GM19238 (cell line): ENCODE results near the gene KLHL5.
A peak's percentile ranks its signal among the peaks of the same experiment; 100 is the strongest.

ENCODE experiments used
- DNase-seq: peaks from one replicate; pipeline ENCODE4 v3.0.0; 2011; ENCODE audit warnings: low spot score; ENCODE audit not compliant: insufficient read length

The KLHL5 gene

DNA sequence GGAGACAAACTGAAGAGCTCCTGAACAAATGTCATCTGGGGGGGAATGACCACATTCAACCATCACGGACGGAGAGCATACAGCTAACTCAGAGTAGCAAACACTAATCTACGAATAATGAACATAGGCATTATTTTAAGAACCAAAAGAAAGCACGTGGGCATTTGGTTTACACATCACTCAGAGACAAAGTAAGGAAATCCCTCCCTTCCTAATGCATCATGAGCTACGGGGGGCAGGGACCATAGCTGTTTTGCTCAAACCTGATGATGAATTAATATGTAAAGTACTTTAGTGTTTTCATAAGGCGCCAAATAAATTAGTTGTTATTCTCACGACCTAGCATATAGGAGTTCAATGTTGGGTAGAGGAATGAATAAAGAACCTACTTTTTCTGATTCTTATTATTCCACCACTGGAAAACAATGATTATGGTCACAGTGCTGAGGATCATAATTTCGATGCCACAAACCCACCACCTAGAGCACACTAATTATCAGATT is 18.1 kb upstream of the KLHL5 start:
- DNase-seq: no peak

DNA sequence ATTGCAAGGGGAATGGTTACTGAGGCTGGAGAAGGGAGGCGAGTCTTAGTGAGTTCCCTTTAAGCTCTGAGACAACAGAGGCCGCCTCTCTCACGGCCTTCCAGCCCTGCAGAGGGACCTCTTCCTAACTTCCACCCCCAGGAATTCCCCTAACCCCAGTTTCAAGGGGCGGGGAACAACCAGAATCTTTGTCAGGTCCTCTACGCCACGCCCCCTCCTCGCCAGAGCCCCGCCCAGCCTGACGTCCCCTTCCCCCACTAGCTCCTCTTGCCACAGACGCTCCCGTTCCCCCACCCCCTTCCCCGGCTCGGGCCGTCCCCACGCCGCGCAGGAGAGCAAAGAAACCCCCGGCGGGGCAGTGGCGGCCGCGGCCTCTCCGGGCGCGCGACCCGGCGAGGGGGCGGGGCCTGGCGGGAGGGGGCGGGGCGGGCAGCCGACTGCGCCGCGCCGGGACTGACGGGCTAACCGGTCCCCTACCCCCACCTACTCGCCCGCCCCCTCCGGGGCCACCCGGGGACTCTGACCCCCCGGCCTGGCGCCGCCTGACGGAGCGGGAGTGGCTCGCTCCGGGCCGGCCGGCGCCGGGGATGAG is 17.6 kb upstream of the KLHL5 start:
- peak; percentile 79 for DNase-seq

DNA sequence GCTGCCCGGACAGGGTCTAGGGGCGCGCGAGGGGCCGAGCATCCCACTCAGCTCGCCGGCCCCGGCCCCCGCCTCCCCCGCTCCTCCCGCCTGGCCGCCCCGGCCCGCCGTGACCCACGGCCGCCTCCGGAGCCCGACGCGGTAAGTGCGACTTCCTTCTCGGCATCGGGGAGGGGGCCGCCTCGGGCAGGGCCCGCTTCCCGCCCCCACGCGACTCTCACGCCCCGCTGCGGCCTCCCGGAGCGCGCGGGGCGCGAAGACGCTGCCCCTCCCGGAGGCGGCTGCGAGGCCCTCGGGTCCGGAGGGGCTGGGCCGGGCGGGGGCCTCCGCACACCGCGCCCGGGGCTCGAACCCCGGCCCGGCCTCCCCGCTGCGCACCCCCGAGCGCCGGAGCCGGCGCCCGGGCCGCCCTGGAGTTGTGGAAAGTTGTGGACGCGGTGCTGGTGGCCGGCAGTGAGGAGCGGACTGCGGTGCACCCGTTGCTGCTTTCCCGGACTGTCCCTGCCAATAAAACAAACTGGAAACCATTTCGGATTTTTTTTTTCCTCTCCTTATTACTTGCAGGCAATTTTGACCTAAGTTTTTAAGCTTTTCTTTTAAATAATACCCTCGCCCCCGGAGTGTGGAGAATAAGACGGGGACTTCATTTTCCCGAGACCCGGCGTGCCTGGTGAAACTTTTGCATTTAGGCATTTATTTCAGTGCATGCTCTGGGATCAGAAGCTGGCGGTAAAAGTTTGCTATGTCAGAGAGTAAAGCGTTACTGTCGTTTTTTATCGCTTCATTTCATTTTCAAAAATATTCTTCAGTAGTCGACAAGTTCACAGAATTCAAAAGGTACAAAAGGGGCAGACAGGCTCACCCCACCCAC is 16.8 kb upstream of the KLHL5 start:
- no peak for DNase-seq

DNA sequence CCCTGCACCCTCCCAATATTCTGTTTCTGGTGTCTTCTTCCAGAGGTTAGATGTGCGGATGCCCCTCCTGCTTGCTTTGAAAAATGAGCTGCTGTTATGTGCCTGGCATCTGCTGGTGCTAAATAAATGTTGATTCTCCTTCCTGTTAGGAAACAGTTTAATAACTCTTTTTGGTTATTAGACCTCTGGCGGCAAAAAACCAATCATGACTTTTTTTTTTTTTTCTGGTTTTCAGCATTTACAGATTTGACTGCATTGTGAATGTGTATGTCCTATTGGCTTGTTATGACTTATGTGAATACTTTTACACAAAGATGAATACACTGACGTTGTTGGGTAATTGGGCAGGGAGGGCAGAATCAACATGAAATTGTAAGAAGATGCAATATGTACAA is 16.2 kb upstream of the KLHL5 start:
- DNase-seq: no peak

DNA sequence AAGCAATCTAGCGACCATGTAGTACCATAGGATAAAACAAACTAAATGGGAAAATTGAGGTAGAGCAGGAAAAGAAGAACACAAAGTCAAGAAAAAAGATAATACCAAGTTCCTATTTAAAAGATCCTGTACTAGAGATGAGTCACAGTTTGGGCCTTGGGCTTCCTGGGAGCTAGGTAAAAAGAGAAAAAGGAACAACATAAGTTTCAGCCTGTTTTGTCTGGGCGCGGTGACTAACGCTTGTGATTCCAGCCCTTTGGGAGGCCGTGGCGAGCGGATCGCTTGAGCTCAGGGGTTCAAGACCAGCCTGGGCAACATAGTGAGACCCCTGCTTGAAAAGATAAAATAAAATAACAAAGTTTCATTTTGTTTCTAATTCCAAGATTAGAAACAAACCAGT is 15.8 kb upstream of the KLHL5 start:
- no peak for DNase-seq

DNA sequence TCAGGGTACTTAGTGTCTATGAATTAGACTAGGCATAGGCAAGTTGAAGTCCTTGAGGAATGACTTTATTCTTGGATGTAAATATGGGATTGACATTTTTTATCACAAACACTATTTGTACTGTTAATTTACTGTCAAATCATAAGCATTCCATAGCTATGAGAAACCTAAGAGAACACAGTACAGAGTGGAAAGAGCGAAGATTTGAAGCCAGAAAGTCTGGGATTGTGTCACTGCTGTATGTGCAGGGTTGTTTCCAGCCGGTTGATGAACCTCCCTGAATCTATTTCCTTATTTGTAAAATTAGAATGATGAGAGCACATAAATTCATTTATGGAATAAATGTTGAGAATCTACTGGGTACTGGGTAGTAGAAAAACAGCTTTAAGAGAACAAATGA is 14.4 kb upstream of the KLHL5 start:
- no peak for DNase-seq

DNA sequence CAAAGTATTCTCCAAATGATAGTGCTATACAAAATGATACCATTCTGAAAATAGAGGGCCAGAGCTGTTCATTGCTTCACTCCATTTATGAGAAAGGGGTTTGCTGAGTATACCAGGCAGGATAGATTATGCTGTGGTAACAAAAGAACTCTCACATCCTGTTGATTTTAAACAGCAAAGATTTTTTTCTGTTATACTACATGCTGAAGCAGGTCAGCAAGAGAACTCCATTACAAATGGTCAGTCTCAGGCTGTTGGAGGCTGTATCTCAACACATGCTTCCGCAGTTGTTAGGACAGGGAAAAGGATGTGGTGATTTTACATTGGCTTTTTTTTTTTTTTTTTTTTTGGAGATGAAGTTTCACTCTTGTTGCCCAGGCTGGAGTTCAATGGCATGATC is 13.7 kb upstream of the KLHL5 start:
- DNase-seq: no peak

DNA sequence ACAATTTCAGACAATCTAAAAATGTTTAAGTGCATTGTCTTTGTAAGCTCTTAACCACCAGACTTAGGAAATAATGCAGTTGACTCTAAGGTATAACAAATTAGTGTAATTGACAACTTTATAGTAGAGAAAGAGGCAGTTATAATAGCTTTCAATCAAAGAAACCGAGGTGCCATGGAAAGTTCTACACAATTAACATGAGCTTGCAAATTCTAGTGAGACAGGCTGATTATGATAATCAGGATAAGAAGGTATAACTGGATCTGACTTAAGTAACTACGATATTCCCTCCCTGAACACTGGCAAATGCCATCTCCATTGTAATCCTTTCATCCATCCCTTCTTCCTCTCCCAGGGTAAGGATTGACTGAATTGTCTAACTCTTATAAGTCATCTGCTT is 11.4 kb upstream of the KLHL5 start:
- no peak for DNase-seq

DNA sequence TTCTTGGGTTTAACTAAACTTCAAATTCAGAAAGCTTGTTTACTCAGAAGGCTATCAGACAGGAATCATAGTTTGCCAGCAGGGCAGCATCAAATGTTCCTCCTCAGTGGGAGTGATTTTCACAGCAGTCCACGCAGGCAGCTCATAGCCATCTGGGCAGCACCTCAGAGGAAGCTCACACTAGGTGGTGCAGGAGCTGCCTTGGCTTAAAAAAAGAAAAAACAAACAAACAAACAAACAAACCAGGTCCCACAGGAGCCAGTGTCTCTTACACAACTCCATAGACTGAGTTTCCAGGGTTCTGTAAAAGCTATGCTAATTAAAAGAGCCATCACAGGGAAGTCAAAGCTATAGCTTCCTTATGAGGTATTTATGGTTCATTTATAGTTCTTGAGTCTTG is 10.5 kb upstream of the KLHL5 start:
- no peak for DNase-seq

DNA sequence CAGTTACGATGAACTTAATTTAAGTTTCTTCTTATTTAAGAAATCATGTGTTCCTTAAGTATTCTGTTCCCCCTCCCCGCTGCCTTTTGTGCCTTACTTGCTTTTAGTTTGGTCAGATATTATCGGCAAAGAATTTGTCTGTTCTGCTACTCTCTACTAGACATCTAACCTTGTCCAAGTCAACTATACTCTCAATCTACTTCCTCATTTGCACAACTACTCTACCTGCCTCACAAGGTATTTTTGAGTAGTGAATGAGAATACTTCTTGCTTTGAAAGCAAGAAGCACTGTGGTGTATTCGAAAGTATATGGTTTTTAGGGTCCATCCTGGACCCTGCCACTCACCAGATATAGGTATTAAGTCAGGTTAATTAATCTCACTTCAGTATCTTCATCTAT is 8.0 kb upstream of the KLHL5 start:
- no peak for DNase-seq

DNA sequence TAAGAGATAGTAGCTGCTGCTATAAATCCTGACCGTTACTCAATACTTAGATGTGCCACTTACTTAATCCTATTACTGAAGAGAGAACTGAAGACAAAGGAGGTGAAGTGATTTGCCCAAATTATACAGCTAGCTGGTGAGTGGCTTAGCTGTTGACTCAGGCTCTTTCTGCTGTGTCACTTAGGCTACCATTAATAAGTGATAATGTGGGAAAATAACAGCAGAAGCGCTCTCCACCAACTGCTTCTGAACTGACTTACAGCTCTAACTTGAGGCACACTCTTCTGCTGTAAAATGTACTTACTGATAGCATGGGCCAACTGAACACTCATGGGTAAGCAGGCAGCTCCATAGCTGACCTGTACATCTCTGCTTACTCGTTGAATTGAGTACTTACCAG is 7.5 kb upstream of the KLHL5 start:
- no peak for DNase-seq

DNA sequence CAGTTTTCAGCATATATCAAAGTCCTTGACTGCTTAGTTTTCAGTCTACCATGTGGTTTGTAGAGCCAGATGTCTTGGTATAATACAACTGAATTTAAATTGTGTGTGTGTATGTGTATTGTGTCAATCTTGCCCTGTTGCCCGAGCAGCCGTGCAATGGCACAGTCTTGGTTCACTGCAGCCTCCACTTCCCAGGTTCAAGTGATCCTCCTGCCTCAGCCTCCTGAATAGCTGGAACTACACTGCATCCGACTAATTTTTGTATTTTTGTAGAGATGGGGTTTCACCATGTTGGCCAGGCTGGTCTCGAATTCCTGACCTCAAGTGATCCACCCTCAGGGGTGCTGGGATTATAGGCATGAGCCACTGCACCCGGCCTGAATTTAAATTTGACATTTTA is 6.0 kb upstream of the KLHL5 start:
- no peak for DNase-seq

DNA sequence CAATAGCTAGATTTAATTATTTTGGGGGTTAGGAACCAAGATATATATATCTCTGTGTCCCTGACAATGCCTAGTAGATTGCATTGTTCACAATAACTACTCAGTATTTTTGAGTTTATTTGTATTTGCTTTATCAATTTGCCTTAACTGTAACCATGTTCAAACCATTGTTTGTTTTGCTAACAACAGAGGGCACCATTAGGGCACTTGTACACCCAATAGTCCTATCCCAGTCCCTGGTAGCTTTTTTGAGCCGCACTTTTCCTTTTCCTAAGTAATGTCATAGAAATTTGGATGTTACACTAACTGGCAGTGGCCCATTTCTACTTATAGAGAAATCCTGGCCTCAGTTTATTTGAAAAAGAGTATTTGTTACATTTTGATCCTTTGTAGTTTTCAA is 575 bp upstream of the KLHL5 start:
- DNase-seq: no peak

DNA sequence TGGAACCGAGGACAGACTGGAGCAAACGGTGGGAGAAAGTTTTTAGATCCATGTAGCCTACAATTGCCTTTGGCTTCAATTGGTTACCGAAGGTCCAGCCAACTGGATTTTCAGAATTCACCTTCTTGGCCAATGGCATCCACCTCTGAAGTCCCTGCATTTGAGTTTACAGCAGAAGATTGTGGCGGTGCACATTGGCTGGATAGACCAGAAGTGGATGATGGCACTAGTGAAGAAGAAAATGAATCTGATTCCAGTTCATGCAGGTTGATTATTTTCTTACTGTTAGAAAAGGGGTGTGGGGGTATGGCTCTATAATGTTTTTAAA is 702 bp downstream of the KLHL5 start:
- no peak for DNase-seq

DNA sequence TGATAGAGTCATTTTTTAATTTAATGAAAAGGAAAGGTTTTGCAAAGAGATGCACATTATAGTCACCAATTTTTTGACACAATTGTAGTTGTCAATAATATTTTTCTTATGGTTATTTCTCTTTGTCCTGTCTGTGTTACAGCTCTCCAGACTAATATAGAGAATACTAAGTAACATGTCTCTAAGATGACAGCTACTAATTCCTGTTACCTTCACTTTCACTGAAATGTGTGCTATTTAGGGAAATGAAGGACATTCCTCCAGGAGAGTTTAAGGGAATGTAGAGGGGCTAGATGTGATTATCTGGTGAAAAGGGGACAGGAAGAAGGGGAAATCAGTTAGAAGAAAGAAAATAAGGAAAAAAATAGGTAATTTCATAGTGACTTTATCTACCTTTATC is 1.4 kb downstream of the KLHL5 start:
- DNase-seq: no peak

DNA sequence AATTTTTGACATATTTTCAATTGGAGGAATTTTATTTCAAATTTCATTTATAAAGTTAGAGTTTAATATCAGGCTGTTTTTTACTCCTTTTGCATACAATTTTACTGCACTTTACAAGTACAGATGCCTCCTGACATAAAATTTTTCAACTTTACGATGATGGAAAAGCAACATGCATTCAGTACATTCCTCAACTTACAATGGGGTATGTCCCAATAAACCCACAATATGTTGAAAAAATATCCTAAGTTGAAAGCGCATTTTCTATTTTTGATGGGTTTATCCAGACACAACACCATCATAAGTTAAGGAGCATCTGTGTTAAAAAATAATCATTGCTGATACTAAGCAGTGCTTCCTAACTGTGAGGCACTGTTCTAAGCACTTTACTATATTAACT is 4.3 kb downstream of the KLHL5 start:
- no peak for DNase-seq

DNA sequence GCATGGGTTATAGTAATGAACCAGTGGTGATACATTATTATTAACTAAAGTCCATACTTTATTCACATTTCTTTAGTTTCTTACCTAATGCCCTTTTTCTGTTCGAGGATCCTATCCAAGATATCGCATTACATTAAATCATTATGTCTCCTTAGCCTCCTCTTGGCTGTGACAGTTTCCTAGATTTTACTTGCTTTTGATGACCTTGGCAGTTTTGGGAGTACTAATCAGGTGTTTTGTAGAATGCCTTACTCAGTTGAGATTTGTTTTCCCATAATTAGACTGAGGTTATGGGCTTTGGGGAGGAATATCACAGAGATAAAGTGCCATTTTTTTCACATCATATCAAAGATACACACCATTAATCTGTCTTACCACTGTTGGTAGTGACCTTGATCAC is 5.0 kb downstream of the KLHL5 start:
- no peak for DNase-seq

DNA sequence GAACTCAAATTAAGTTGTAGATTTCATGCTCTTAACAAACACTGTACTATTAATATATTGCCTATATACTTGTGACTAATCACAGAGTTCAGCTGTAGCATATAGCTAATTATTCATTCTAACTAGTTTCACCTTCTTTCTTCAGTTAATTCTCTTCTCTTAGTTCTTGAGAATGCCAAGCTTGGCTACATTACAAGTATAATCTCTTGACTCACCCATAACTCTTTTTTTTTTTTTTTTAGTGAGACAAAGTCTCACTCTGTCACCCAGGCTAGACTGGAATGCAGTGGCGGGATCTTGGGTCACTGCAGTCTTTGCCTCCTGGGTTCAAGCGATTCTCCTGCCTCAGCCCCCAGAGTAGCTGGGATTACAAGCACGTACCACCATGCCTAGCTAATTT is 5.4 kb downstream of the KLHL5 start:
- DNase-seq: no peak

DNA sequence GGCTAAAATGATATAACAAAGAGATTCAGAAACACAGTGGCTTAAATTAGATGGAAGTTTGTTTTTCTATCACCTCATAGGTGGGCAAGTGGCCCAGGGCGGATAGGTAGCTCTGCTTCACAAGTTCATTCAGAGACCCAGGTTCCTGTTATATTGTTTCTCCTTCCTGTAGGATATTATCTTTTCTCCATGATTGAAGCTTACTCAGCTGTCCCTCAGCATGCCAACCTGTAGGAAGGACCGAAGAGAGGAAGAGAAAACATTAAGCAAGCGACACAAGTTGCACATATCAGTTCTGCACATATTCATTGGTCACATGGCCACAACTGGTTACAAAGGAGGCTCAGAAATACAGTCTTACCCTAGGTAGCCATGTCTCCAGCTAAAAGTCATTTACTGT is 6.9 kb downstream of the KLHL5 start:
- no peak for DNase-seq

DNA sequence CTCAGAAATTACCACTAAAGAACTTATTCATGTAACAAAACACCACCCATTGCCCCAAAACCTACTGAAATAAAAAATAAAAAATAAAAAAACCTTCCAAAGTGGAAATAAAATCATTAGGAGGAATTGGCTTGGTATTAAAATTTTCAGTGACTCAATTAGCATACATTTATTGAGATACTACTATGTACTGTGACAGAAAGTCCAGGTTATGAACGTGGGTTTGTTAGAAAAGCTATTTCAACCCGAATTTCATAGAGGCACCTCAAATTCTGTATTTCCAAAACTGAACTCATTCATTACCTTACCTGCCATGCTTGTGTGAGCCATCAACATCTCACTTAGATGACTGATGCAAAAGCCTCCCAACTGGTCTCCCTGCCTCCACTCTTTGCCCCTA is 16.8 kb downstream of the KLHL5 start:
- DNase-seq: no peak

DNA sequence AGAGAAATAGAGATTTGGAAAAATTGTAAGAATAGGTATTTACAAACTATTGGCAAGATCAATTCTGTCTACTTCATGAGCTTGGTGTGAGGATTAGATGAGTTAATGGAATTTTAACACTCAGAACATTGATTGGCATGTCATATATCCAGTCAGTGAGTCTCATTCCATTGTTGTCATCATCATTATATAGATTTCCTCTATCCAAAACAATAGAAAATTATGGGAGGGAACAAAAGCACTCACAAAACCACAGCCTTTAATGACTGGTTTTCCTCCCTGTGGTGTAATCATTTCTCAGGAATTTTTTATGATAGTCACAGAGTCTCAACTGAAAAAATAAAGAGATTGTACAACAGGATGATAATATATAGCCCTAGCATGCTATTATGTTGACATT is 21.1 kb downstream of the KLHL5 start:
- DNase-seq: no peak

DNA sequence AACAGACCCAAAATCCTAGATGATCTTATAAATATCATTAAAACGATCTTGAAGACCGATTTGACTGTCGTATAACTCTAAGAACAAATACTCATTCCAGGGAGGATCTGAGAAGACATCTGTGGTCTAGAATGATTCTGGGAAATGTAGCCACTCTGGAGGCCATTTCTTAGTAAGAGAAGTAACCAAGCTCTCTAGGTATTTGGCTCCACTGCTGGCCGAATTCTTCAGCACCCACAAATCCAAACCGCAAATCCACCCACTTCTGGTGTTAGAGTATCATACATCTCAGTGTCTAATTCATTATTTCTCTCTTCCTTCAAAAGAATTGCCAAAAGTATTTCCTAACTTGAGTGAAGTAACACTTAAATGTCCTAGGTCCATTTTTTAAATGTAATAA is 23.9 kb downstream of the KLHL5 start:
- DNase-seq: no peak

DNA sequence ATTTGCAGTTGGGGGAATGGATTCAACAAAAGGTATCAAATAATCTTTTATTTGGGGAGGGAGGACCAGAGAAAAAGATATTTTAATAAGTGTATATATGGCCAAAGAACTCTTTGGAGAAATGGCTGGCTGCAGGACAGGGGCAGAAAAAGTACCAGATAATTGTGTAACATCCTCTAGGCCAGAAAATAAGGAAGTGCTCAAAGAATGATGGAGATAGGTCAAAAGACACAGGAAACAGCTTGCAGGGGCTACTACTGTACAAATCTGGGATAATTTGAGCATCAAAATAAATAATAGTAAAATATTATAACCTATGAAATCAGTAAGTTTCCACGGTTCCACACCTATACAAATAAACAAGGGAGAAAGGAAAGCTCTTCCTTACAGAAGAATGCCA is 34.8 kb downstream of the KLHL5 start:
- no peak for DNase-seq
